ENCODE measurements around the gene ADCY1.
A peak's percentile ranks its signal among the peaks of the same experiment; 100 is the strongest.

The ADCY1 gene

GRCh38 chr7:45662540-45663166 is 88.5 kb downstream of the ADCY1 start:
- Histone ChIP-seq H3K36me3 (ENCODE audit: control insufficient read depth in 4 of 4, insufficient read depth in 4 of 4, low read length in 3 of 4) (no peaks in the 10 kb centered on the region), H3K9me3 (ENCODE audit: control extremely low read depth in 1 of 5, control insufficient read depth in 4 of 5, insufficient read depth in 2 of 5, low read depth in 1 of 5, low read length in 4 of 5) (no peaks in the 10 kb centered on the region), H3K27me3 (replicated peaks in 2 of 5; ENCODE audit: control insufficient read depth in 4 of 5, insufficient read depth in 5 of 5, low read length in 4 of 5) (no peaks in the 10 kb centered on the region), H3K4me1 (ENCODE audit: control extremely low read depth in 1 of 4, control insufficient read depth in 4 of 4, insufficient read depth in 4 of 4, low read length in 3 of 4) (no peaks in the 10 kb centered on the region), H3K27ac (ENCODE audit: insufficient read depth in 1 of 2, low read depth in 1 of 2, low read length in 2 of 2, poor library complexity in 1 of 2, severe bottlenecking in 2 of 2) (no peak overlapping the region), H3K4me3 (ENCODE audit: control insufficient read depth in 1 of 7, extremely low read depth in 1 of 7, insufficient read depth in 4 of 7, low read depth in 2 of 7, low read length in 6 of 7) (no peak overlapping the region)
- ChIA-PET CTCF (interaction anchor here (0.8 to 1.1 kb wide), 2 partner anchors 9 to 101 kb away, joined by 3 to 5 read pairs; no protein-coding TSS in a partner anchor), POLR2A (no interaction called here)
- 97% methylated on average over 7 of the region's 15 CpGs for WGBS (ENCODE audit: insufficient coverage)
- DNase-seq, result no peak

GRCh38 chr7:45663167-45663921 is 89.2 kb downstream of the ADCY1 start:
- Histone ChIP-seq H3K36me3 (ENCODE audit: control insufficient read depth in 4 of 4, insufficient read depth in 4 of 4, low read length in 3 of 4) (no peaks in the 10 kb centered on the region), H3K4me1 (ENCODE audit: control extremely low read depth in 1 of 4, control insufficient read depth in 4 of 4, insufficient read depth in 4 of 4, low read length in 3 of 4) (no peaks in the 10 kb centered on the region), H3K9me3 (ENCODE audit: control extremely low read depth in 1 of 5, control insufficient read depth in 4 of 5, insufficient read depth in 2 of 5, low read depth in 1 of 5, low read length in 4 of 5) (no peaks in the 10 kb centered on the region), H3K4me3 (ENCODE audit: control insufficient read depth in 1 of 7, extremely low read depth in 1 of 7, insufficient read depth in 4 of 7, low read depth in 2 of 7, low read length in 6 of 7) (no peak overlapping the region), H3K27ac (ENCODE audit: insufficient read depth in 1 of 2, low read depth in 1 of 2, low read length in 2 of 2, poor library complexity in 1 of 2, severe bottlenecking in 2 of 2) (no peak overlapping the region), H3K27me3 (replicated peaks in 2 of 5; ENCODE audit: control insufficient read depth in 4 of 5, insufficient read depth in 5 of 5, low read length in 4 of 5) (no peaks in the 10 kb centered on the region)
- peak; percentile 9 to 35 (median 20) for DNase-seq
- ChIA-PET POLR2A (no interaction called here), CTCF (interaction anchor here (0.7 to 0.9 kb wide), 3 partner anchors 86 to 220 kb away, joined by 3 to 4 read pairs (median 4); no protein-coding TSS in a partner anchor)
- WGBS (ENCODE audit: insufficient coverage), result 92% methylated on average over 19 of the region's 20 CpGs

GRCh38 chr7:45663965-45664633 is 89.9 kb downstream of the ADCY1 start:
- Histone ChIP-seq H3K4me1 (ENCODE audit: control extremely low read depth in 1 of 4, control insufficient read depth in 4 of 4, insufficient read depth in 4 of 4, low read length in 3 of 4) (no peaks in the 10 kb centered on the region), H3K36me3 (ENCODE audit: control insufficient read depth in 4 of 4, insufficient read depth in 4 of 4, low read length in 3 of 4) (no peaks in the 10 kb centered on the region), H3K27ac (ENCODE audit: insufficient read depth in 1 of 2, low read depth in 1 of 2, low read length in 2 of 2, poor library complexity in 1 of 2, severe bottlenecking in 2 of 2) (no peak overlapping the region), H3K4me3 (ENCODE audit: control insufficient read depth in 1 of 7, extremely low read depth in 1 of 7, insufficient read depth in 4 of 7, low read depth in 2 of 7, low read length in 6 of 7) (no peak overlapping the region), H3K9me3 (ENCODE audit: control extremely low read depth in 1 of 5, control insufficient read depth in 4 of 5, insufficient read depth in 2 of 5, low read depth in 1 of 5, low read length in 4 of 5) (no peaks in the 10 kb centered on the region), H3K27me3 (replicated peaks in 2 of 5; ENCODE audit: control insufficient read depth in 4 of 5, insufficient read depth in 5 of 5, low read length in 4 of 5) (no peaks in the 10 kb centered on the region)
- ChIA-PET POLR2A (no interaction called here), CTCF (interaction anchor here (0.7 to 0.9 kb wide), 3 partner anchors 86 to 220 kb away, joined by 3 to 4 read pairs (median 4); no protein-coding TSS in a partner anchor)
- no peak for DNase-seq
- WGBS (ENCODE audit: insufficient coverage), result 93% methylated on average over 7 of the region's 9 CpGs

GRCh38 chr7:45665172-45665571 is 91.0 kb downstream of the ADCY1 start:
- H3K4me3 ChIP-seq (ENCODE audit: control insufficient read depth in 1 of 7, extremely low read depth in 1 of 7, insufficient read depth in 4 of 7, low read depth in 2 of 7, low read length in 6 of 7), result no peak overlapping the region
- no peaks in the 10 kb centered on the region for H3K4me1 ChIP-seq (ENCODE audit: control extremely low read depth in 1 of 4, control insufficient read depth in 4 of 4, insufficient read depth in 4 of 4, low read length in 3 of 4)
- ChIA-PET CTCF (no interaction called here), POLR2A (no interaction called here)
- no peak overlapping the region for H3K27ac ChIP-seq (ENCODE audit: insufficient read depth in 1 of 2, low read depth in 1 of 2, low read length in 2 of 2, poor library complexity in 1 of 2, severe bottlenecking in 2 of 2)
- no peaks in the 10 kb centered on the region for H3K36me3 ChIP-seq (ENCODE audit: control insufficient read depth in 4 of 4, insufficient read depth in 4 of 4, low read length in 3 of 4)
- WGBS (ENCODE audit: insufficient coverage), result 98% methylated on average over 6 of the region's 7 CpGs
- DNase-seq, result no peak
- no peaks in the 10 kb centered on the region for H3K27me3 ChIP-seq (replicated peaks in 2 of 5; ENCODE audit: control insufficient read depth in 4 of 5, insufficient read depth in 5 of 5, low read length in 4 of 5)
- no peaks in the 10 kb centered on the region for H3K9me3 ChIP-seq (ENCODE audit: control extremely low read depth in 1 of 5, control insufficient read depth in 4 of 5, insufficient read depth in 2 of 5, low read depth in 1 of 5, low read length in 4 of 5)

GRCh38 chr7:45670227-45670626 is 96.1 kb downstream of the ADCY1 start:
- ChIA-PET CTCF (interaction anchor here (0.6 kb wide), 1 partner anchor 532 kb away, joined by 3 read pairs; no protein-coding TSS in a partner anchor), POLR2A (no interaction called here)
- 76% methylated on average over 7 of the region's 7 CpGs for WGBS (ENCODE audit: insufficient coverage)
- Histone ChIP-seq H3K4me1 (ENCODE audit: control extremely low read depth in 1 of 4, control insufficient read depth in 4 of 4, insufficient read depth in 4 of 4, low read length in 3 of 4) (no peaks in the 10 kb centered on the region), H3K4me3 (ENCODE audit: control insufficient read depth in 1 of 7, extremely low read depth in 1 of 7, insufficient read depth in 4 of 7, low read depth in 2 of 7, low read length in 6 of 7) (no peak overlapping the region), H3K9me3 (ENCODE audit: control extremely low read depth in 1 of 5, control insufficient read depth in 4 of 5, insufficient read depth in 2 of 5, low read depth in 1 of 5, low read length in 4 of 5) (peaks cover 0 to 2% (median 0%) of the 10 kb centered on the region in 5 experiments), H3K36me3 (ENCODE audit: control insufficient read depth in 4 of 4, insufficient read depth in 4 of 4, low read length in 3 of 4) (no peaks in the 10 kb centered on the region), H3K27me3 (replicated peaks in 2 of 5; ENCODE audit: control insufficient read depth in 4 of 5, insufficient read depth in 5 of 5, low read length in 4 of 5) (no peaks in the 10 kb centered on the region), H3K27ac (ENCODE audit: insufficient read depth in 1 of 2, low read depth in 1 of 2, low read length in 2 of 2, poor library complexity in 1 of 2, severe bottlenecking in 2 of 2) (no peak overlapping the region)
- no peak for DNase-seq

GRCh38 chr7:45670717-45671116 is 96.5 kb downstream of the ADCY1 start:
- H3K4me1 ChIP-seq (ENCODE audit: control extremely low read depth in 1 of 4, control insufficient read depth in 4 of 4, insufficient read depth in 4 of 4, low read length in 3 of 4), result no peaks in the 10 kb centered on the region
- no peak overlapping the region for H3K4me3 ChIP-seq (ENCODE audit: control insufficient read depth in 1 of 7, extremely low read depth in 1 of 7, insufficient read depth in 4 of 7, low read depth in 2 of 7, low read length in 6 of 7)
- H3K27me3 ChIP-seq (replicated peaks in 2 of 5; ENCODE audit: control insufficient read depth in 4 of 5, insufficient read depth in 5 of 5, low read length in 4 of 5), result no peaks in the 10 kb centered on the region
- H3K9me3 ChIP-seq (ENCODE audit: control extremely low read depth in 1 of 5, control insufficient read depth in 4 of 5, insufficient read depth in 2 of 5, low read depth in 1 of 5, low read length in 4 of 5), result peaks cover 0 to 2% (median 0%) of the 10 kb centered on the region in 5 experiments
- ChIA-PET CTCF (no interaction called here), POLR2A (no interaction called here)
- no peak for DNase-seq
- WGBS (ENCODE audit: insufficient coverage), result 100% methylated on average over 4 of the region's 6 CpGs
- no peak overlapping the region for H3K27ac ChIP-seq (ENCODE audit: insufficient read depth in 1 of 2, low read depth in 1 of 2, low read length in 2 of 2, poor library complexity in 1 of 2, severe bottlenecking in 2 of 2)
- no peaks in the 10 kb centered on the region for H3K36me3 ChIP-seq (ENCODE audit: control insufficient read depth in 4 of 4, insufficient read depth in 4 of 4, low read length in 3 of 4)
